ENCODE results near the gene CACNB2.
"Not testable (repeated sequence)": the region's sequence is repeated elsewhere in the genome, so short reads cannot be mapped to it uniquely, and the experiment has no call there.

Gene CACNB2

GRCh38 chr10:18577823-18578685 lies 437.8 kb downstream of the CACNB2 start:
- no peak for DNase-seq

- DNase-seq: no peak
These were observed 442.6 kb downstream of the CACNB2 start for GRCh38 chr10:18582803-18583202.

DNA sequence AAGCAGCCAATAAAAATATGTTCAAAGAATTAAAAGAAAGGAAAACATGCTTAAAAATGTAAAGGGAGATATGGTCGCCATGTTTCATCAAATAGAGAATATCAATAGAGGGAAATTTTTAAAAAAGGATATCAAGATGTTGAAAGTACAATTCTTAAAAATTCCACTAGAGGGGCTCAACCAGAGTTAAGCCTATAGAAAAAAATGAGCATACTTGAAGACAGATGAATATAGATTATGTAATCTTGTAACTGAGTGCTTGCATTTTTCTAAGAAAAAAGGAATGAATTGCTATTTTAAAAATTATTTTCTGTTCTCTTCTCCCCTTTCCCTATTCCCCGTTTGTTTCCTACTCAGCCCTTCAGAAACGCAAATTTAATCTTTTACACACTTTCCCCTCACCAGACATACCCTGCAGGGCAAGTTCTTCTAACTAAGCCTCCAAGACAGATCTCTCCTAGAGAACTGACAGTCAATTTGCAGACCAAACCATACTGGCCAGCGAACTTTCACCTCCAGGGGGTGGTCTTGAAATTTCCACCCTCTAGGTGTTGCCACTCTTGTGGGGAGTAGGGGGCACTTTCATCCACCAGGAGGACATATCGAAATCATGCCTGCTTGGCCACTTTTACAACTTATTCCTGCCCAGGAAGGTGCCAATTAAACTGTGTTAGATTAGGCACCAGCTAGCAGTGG lies 443.5 kb downstream of the CACNB2 start:
- no peak for DNase-seq

DNA sequence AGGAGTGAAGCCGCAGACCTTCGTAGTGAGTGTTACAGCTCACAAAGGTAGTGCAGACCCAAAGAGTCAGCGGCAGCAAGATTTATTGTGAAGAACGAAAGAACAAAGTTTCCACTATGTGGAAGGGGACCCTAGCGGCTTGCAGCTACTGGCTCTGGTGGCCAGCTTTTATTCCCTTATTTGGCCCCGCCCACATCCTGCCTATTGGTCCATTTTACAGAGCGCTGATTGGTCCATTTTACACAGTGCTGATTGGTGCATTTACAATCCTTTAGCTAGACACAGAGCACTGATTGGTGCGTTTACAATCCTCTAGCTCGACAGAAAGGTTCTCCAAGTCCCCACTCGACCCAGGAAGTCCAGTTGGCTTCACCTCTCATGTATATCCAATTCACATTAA lies 446.4 kb downstream of the CACNB2 start:
- DNase-seq: not testable (repeated sequence)

- not testable (repeated sequence) for DNase-seq
These were observed 450.9 kb downstream of the CACNB2 start for GRCh38 chr10:18591141-18591540.
